PC-9 (cell line): ENCODE measurements around the gene RGS7. TPM values are rescaled to one million over a fixed set of nuclear protein-coding genes. Genes with fewer than 3 reads are reported as not detected.

Experiments
- BruUV-seq: library from RNA; stranded (reverse); fragments of 400-500 nt; replicated peaks from 2 replicates; lab custom pipeline; 2021; lab: Mats Ljungman, UMichigan
- CTCF ChIA-PET: fragments of 300-600 bp; sonication (Branson Sonifier 250); formaldehyde crosslinking; loops from one replicate; lab custom pipeline; 2022; ENCODE audit warnings: antibody characterized with exemption; lab: Charles Lee
- POLR2A ChIA-PET: fragments of 300-600 bp; sonication (Branson Sonifier 250); formaldehyde crosslinking; loops from one replicate; lab custom pipeline; 2022; ENCODE audit warnings: antibody characterized with exemption; ENCODE audit not compliant: unreplicated experiment; lab: Charles Lee
- DNase-seq, 2 experiments: peaks; one replicate each; pipeline versions ENCODE4 v3.0.0 to v3.0.0-alpha.2; 2015 to 2022; ENCODE audit warnings: mixed read lengths in 1 of 2
- H2AFZ ChIP-seq: fragments of 200-600 bp; sonication (generic); 2 replicates; pipeline ENCODE4 v1.8.1; 2017; ENCODE audit warnings: antibody characterized with exemption
- H3F3A ChIP-seq: fragments of 200-600 bp; sonication (generic); 2 replicates; pipeline ENCODE4 v1.8.1; 2017; ENCODE audit warnings: antibody characterized with exemption, mild to moderate bottlenecking, low read depth; ENCODE audit not compliant: insufficient read depth
- H3K27ac ChIP-seq: fragments of 200-600 bp; sonication (generic); 2 replicates; pipeline ENCODE4 v1.6.1; 2016; ENCODE audit warnings: mixed run types
- H3K27me3 ChIP-seq: fragments of 200-600 bp; sonication (generic); 2 replicates; pipeline ENCODE4 v1.6.1; 2016; ENCODE audit warnings: low read depth, mixed run types; ENCODE audit not compliant: insufficient read depth
- H3K36me3 ChIP-seq: fragments of 200-600 bp; sonication (generic); 2 replicates; pipeline ENCODE4 v1.6.1; 2016; ENCODE audit warnings: low read depth, mixed run types
- H3K4me1 ChIP-seq: fragments of 200-600 bp; sonication (generic); replicated peaks from 2 replicates; pipeline ENCODE4 v1.6.1; 2016; ENCODE audit warnings: mixed run types; ENCODE audit not compliant: insufficient read depth
- H3K4me2 ChIP-seq: fragments of 200-600 bp; sonication (generic); 2 replicates; pipeline ENCODE4 v1.6.1; 2017; ENCODE audit warnings: mixed run types
- H3K4me3 ChIP-seq: fragments of 200-600 bp; sonication (generic); 2 replicates; pipeline ENCODE4 v1.6.1; 2016; ENCODE audit warnings: mixed run types
- H3K79me2 ChIP-seq: fragments of 200-600 bp; sonication (generic); 2 replicates; pipeline ENCODE4 v1.6.1; 2017; ENCODE audit warnings: low read depth, mixed run types
- H3K9me2 ChIP-seq: fragments of 200-600 bp; sonication (generic); 2 replicates; pipeline ENCODE4 v1.8.1; 2017; ENCODE audit warnings: mild to moderate bottlenecking; ENCODE audit not compliant: insufficient read depth
- H3K9me3 ChIP-seq: fragments of 200-600 bp; sonication (generic); 2 replicates; pipeline ENCODE4 v1.8.1; 2016; ENCODE audit warnings: low read depth; ENCODE audit not compliant: insufficient read depth
- H4K20me1 ChIP-seq: fragments of 200-600 bp; sonication (generic); 2 replicates; pipeline ENCODE4 v1.8.1; 2017; ENCODE audit not compliant: insufficient read depth
- EZH2 ChIP-seq: fragments of 200-600 bp; sonication (generic); IDR thresholded peaks from 2 replicates; pipeline ENCODE4 v1.8.0; 2017; ENCODE audit warnings: antibody characterized with exemption, low read depth
- intact Hi-C: fragments of 100-400 bp; cut with micrococcal nuclease; formaldehyde crosslinking; loops from one replicate; pipeline ENCODE4 v1.10.0; 2022; ENCODE audit not compliant: unreplicated experiment
- total RNA-seq: library from RNA; stranded (reverse); gene quantifications from 2 replicates; pipeline ENCODE4 v1.2.3, GENCODE V29; 2021
- TF ChIP-seq, protein P1 (sequence below): fragments of 200-600 bp; sonication (generic); conservative IDR thresholded peaks from 2 replicates; pipeline ENCODE4 v1.6.1; 2017; ENCODE audit warnings: mixed run types, antibody characterized with exemption, mild to moderate bottlenecking, moderate library complexity

The RGS7 gene
- total RNA-seq, 1 experiment from 2014 or later: 5.8 TPM

DNA sequence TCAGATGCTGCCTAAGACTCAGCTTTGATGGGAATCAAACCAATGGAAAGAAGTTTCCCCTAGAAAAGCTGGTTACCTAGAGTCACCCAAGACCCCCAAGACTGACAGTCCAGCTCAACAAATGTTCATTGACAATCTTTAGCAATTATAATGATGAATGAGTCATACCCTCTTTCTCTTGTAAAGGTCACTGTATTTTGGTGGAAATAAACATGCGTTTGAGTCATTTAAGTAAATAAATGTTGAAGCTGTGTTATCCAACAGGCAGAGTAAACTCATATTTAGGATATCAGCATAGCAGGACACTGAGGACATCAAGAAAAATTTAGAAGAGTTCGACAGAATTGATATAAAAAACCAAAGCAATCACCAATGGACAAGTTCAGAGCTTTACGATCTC is 295.9 kb downstream of the RGS7 start:
- POLR2A ChIA-PET: no interaction called here
- intact Hi-C loops: no loop called here
- Histone ChIP-seq H3K9me2 (no peaks in the 10 kb centered on the region), H2AFZ (no peak overlapping the region), H3K4me2 (no peak overlapping the region), H3F3A (no peaks in the 10 kb centered on the region), H3K27me3 (no peaks in the 10 kb centered on the region; the same call in 1 of the 2 replicates), H3K79me2 (no peaks in the 10 kb centered on the region), H3K27ac (no peak overlapping the region), H3K4me1 (no peaks in the 10 kb centered on the region), H4K20me1 (no peaks in the 10 kb centered on the region), H3K4me3 (no peak overlapping the region), H3K9me3 (no peaks in the 10 kb centered on the region), H3K36me3 (no peaks in the 10 kb centered on the region)
- BruUV-seq: no TSS peak
- no peak for DNase-seq
- CTCF ChIA-PET: no interaction called here
- TF ChIP-seq, protein P1, sequence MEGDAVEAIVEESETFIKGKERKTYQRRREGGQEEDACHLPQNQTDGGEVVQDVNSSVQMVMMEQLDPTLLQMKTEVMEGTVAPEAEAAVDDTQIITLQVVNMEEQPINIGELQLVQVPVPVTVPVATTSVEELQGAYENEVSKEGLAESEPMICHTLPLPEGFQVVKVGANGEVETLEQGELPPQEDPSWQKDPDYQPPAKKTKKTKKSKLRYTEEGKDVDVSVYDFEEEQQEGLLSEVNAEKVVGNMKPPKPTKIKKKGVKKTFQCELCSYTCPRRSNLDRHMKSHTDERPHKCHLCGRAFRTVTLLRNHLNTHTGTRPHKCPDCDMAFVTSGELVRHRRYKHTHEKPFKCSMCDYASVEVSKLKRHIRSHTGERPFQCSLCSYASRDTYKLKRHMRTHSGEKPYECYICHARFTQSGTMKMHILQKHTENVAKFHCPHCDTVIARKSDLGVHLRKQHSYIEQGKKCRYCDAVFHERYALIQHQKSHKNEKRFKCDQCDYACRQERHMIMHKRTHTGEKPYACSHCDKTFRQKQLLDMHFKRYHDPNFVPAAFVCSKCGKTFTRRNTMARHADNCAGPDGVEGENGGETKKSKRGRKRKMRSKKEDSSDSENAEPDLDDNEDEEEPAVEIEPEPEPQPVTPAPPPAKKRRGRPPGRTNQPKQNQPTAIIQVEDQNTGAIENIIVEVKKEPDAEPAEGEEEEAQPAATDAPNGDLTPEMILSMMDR: no peak
- TF ChIP-seq EZH2: no peak

DNA sequence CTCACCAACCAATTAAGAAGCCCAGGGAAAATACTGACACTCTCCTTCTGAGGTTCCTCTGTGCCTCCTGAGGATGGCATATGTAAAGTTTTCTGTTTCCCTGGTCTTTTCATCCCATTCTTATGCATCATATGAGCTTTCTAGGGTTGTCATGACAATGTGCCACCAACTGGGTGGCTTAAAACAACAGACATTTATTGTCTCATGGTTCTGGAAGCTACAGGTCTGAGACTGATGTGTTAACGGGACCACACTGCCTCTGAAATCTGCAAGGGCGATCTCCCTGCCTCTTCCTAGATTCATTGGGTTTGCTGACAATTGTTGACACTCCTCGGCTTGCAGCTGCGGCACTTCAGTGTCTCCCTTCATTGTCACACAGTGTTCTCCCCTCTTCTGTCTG is 308.4 kb downstream of the RGS7 start:
- POLR2A ChIA-PET: no interaction called here
- Histone ChIP-seq H3K4me2 (no peak overlapping the region), H3K27me3 (peaks cover 29% of the 10 kb centered on the region), H2AFZ (no peak overlapping the region), H3K36me3 (no peaks in the 10 kb centered on the region), H3K79me2 (no peaks in the 10 kb centered on the region), H3K9me3 (no peaks in the 10 kb centered on the region), H4K20me1 (no peaks in the 10 kb centered on the region), H3K4me1 (no peaks in the 10 kb centered on the region), H3K9me2 (no peaks in the 10 kb centered on the region), H3F3A (no peaks in the 10 kb centered on the region), H3K4me3 (no peak overlapping the region), H3K27ac (no peak overlapping the region)
- intact Hi-C loops: no loop called here
- CTCF ChIA-PET: no interaction called here
- TF ChIP-seq, protein P1: no peak
- TF ChIP-seq EZH2: no peak
- DNase-seq: no peak
- BruUV-seq: no TSS peak

DNA sequence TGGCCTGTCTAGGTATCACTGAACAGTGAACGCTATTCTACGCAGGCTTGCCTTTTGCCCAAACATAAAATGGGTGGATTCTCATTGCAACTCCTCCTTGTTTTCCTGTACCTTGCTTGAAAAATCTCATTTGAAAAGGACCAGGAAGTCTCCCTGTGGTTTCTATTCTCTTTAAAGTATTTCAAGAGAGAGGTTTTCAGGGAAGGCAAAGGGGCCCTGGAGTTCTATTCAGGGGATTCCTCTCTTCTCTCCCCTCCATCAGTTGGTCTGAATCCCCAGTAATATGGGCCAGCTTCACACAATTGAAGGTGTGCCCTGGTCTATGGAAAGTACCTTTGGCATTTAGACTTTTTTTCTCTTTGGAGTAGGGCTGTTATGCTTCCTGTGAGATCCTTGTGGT is 311.3 kb downstream of the RGS7 start:
- no peaks in the 10 kb centered on the region for H4K20me1 ChIP-seq
- H3K4me3 ChIP-seq: no peak overlapping the region
- H3K4me1 ChIP-seq: no peaks in the 10 kb centered on the region
- H3K79me2 ChIP-seq: no peaks in the 10 kb centered on the region
- H3K9me2 ChIP-seq: no peaks in the 10 kb centered on the region
- no peak for DNase-seq
- intact Hi-C loops: no loop called here
- POLR2A ChIA-PET: no interaction called here
- no peak for TF ChIP-seq EZH2
- TF ChIP-seq, protein P1: no peak
- no peaks in the 10 kb centered on the region for H3K9me3 ChIP-seq
- no peak overlapping the region for H2AFZ ChIP-seq
- no TSS peak for BruUV-seq
- H3K27ac ChIP-seq: no peak overlapping the region
- CTCF ChIA-PET: no interaction called here
- peaks cover 31% of the 10 kb centered on the region for H3K27me3 ChIP-seq
- no peaks in the 10 kb centered on the region for H3K36me3 ChIP-seq
- H3F3A ChIP-seq: no peaks in the 10 kb centered on the region
- no peak overlapping the region for H3K4me2 ChIP-seq
